Right renal cortex interstitium (tissue), 3 donors: ENCODE results near the gene TCERG1L. TPM values are rescaled to one million over a fixed set of nuclear protein-coding genes. Genes with fewer than 3 reads are reported as not detected.

Experiments
- DNase-seq, 3 donors: peaks; one replicate each; pipeline ENCODE4 v3.0.0-alpha.2; 2013; ENCODE audit warnings: low read depth in 3 of 3, low spot score in 2 of 3
- polyA plus RNA-seq, 3 donors: library from polyadenylated mRNA; unstranded; fragments of 120-200 nt; gene quantifications; one replicate each; pipeline ENCODE4 v1.2.1, GENCODE V29; 2013; ENCODE audit not compliant: insufficient read length in 3 of 3

Gene TCERG1L
- polyA plus RNA-seq, 3 donors = 1.2 to 1.7 (median 1.4) TPM

- DNase-seq = peak in 1 of 3 donors; percentile 29
These were observed 179.6 kb downstream of the TCERG1L start for GRCh38 chr10:131131726-131132591.

DNA sequence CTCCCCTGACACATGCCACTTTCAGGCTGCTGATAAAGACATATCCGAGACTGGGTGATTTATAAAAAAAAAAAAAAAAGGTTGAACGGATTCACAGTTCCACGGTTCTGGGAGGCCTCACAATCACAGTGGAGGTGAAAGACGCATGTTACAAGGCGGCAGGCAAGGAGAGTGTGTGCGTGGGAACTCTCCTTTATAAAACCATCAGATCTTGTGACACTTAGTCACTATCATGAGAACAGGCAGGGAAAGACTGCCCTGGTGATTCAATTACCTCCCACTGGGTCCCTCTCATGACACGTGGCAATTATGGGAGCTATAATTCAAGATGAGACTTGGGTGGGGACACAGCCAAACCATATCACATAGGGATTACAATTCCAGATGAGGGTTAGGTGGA, 181.5 kb downstream of the TCERG1L start:
- no peak for DNase-seq

- no peak for DNase-seq
These were observed 182.0 kb downstream of the TCERG1L start for GRCh38 chr10:131129544-131129943.

- no peak for DNase-seq
These were observed 182.8 kb downstream of the TCERG1L start for GRCh38 chr10:131128731-131129130.

GRCh38 chr10:131127610-131128009, 183.9 kb downstream of the TCERG1L start:
- DNase-seq = no peak

- DNase-seq = no peak
These were observed 184.4 kb downstream of the TCERG1L start for GRCh38 chr10:131127138-131127589.

GRCh38 chr10:131126321-131127137, 185.0 kb downstream of the TCERG1L start:
- DNase-seq = no peak

- DNase-seq = no peak
These were observed 185.9 kb downstream of the TCERG1L start for GRCh38 chr10:131125511-131126225.

DNA sequence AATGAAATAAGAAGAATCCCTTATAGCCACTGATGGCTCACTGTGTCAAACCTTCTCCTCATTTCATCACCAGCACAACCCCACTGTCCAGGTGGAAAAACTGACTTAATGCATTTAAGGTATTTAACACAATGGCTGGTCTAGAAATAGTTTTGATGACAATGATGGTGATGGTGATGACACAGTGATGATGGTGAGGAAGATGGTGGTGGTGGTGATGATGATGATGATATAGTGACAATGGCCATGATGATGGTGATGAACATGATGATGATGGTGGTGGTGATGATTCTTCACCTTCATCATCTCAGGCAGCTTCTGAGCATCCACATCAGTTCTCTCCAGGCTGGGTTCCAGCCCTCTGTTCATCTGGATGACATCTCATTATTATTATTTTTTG, 186.6 kb downstream of the TCERG1L start:
- no peak for DNase-seq

GRCh38 chr10:131123496-131123895, 188.0 kb downstream of the TCERG1L start:
- no peak for DNase-seq

- DNase-seq = no peak
These were observed 189.9 kb downstream of the TCERG1L start for GRCh38 chr10:131121511-131122035.

GRCh38 chr10:131119626-131120355, 191.7 kb downstream of the TCERG1L start:
- no peak for DNase-seq

- no peak for DNase-seq
These were observed 193.9 kb downstream of the TCERG1L start for GRCh38 chr10:131117416-131118212.

- no peak for DNase-seq
These were observed 194.5 kb downstream of the TCERG1L start for GRCh38 chr10:131116991-131117375.

DNA sequence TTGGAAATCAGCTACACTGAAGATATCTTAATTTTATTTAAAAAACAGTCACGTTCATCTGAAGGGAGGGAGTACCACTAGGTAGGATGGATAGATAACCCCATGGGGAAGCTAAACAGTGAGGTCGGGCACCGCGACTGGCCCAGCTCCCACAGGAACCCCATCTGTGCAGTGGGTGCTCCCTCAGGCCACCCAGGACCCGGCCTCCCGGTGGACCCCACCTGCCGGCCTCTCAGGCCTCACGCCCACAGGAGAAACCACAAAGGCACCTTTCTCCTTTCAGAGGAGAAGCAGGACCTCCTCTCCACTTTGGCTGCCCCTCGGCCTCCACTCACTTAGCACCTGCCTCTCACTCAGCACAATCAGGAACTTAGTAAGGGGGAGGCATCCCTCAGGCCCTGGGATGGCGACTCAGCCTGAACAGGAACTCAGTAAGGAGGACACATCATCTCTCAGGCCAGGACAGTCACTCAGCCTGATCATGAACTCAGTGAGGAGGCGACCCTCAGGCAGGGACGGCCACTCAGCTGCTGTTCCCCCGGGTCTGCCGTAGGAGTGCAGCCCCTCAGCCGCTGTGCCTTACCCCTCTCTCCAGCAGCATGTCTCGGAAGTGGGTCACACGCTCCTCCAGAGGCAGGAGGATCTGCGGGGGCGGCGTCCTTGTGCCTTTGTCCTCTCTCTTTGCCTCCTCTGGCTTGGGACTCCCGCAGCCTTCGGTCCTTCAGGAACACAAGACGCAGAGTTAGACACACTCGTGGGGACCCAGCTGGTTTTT, 195.1 kb downstream of the TCERG1L start:
- DNase-seq = no peak

DNA sequence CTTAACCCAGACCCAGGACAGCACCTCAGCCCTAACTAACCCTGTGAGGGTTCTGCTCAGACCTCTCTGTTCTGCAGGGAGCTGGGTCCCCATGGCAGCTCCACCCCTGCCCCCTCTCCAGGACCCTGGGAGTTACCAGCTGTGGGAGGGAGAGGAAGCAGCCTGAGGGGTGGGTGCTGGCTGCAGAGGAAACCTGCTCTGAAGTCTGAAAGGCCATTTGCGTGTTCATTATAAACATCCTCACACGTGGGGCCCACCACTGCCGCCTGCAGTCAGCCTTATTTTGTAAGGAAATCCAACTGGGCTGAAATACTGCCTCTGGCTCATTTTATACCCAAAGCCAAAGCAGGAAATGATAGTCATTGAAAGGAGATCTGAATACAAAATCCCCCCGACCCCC, 195.7 kb downstream of the TCERG1L start:
- no peak for DNase-seq

GRCh38 chr10:131115321-131115720, 196.2 kb downstream of the TCERG1L start:
- DNase-seq = no peak

- DNase-seq = no peak
These were observed 196.7 kb downstream of the TCERG1L start for GRCh38 chr10:131114846-131115245.
